Measurements from ENCODE around the gene DSCAM.

The DSCAM gene

DNA sequence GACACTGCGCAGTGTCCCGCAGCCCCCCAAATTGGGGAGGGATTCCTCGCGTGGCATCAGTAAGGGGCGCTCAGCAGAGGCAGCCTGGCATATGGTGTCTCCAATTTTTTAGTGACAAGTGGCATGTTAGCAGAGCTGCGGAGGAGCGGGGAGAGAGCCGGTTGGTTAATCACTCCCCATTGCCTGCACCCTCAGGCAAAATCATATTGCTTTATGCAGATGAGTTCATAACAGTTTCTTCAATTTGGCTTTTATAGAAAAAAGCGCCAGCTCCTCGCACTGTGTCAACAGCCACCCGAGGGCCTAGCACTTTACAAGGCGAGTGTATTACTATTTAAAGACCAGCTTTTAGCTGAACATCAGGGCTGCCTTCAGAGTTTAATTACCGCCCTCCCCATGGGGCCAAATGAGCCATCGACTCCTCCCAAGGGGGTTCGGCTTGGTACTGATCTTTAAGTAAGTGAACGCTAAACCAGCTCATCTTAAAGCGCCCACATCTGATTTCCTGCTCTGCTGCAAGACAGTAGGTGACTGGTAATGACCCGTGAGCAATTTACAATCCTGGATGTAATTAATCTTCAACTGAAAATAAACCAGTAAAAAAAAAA, 298.9 kb downstream of the DSCAM start:
- Histone ChIP-seq H3K4me3 (ENCODE audit: low read length) (no peak overlapping the region), H3K9ac (ENCODE audit: low read length) (no peak overlapping the region), H3K27me3 (ENCODE audit: control insufficient read depth, insufficient read depth, low read length) (no peaks in the 10 kb centered on the region), H3K36me3 (ENCODE audit: control insufficient read depth, insufficient read depth, low read length) (no peaks in the 10 kb centered on the region), H3K4me1 (ENCODE audit: control insufficient read depth, insufficient read depth, low read length) (no peaks in the 10 kb centered on the region), H3K9me3 (ENCODE audit: control insufficient read depth, low read length) (no peaks in the 10 kb centered on the region)

DNA sequence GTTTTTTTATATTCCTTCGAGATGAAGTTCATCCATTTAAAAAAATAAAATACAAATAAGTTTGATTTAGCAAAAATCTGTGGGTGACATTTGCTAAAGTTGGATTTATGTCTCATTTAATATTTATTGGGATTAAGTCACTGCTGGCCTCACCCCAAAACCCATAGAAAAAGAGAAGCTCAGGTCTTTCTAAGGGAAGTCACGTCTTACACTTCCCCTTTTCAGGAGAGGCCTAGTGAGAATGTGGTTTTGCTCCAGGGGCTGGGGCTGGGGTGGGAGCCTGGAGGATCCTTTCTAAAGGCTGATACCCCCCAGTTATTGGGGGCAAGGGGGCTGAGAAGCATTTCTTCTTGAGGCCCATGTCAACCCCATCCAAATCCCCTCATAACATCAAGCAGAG, 300.3 kb downstream of the DSCAM start:
- no peak overlapping the region for H3K9ac ChIP-seq (ENCODE audit: low read length)
- no peaks in the 10 kb centered on the region for H3K4me1 ChIP-seq (ENCODE audit: control insufficient read depth, insufficient read depth, low read length)
- no peak overlapping the region for H3K4me3 ChIP-seq (ENCODE audit: low read length)
- H3K27me3 ChIP-seq (ENCODE audit: control insufficient read depth, insufficient read depth, low read length): no peaks in the 10 kb centered on the region
- no peaks in the 10 kb centered on the region for H3K9me3 ChIP-seq (ENCODE audit: control insufficient read depth, low read length)
- no peaks in the 10 kb centered on the region for H3K36me3 ChIP-seq (ENCODE audit: control insufficient read depth, insufficient read depth, low read length)

DNA sequence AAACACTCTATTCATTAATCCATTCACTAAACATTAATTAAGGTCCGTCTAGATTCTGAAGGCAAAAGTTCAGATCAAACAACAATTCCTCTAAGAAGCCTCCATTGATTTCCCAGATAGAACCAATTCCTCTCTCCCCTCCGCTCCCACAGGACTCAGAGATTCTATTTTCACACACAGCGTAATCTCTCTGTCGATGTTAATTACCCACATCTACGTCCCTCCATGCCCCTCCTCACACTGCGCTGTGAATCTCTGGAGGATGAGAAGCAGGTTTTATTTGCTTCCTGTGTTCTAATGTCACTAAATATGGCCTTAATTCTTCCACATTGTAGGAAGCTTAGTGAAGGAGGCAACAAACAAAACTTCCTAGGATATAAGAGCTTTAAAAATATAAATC, 306.7 kb downstream of the DSCAM start:
- Histone ChIP-seq H3K27me3 (ENCODE audit: control insufficient read depth, insufficient read depth, low read length) (no peaks in the 10 kb centered on the region), H3K4me1 (ENCODE audit: control insufficient read depth, insufficient read depth, low read length) (no peaks in the 10 kb centered on the region)

DNA sequence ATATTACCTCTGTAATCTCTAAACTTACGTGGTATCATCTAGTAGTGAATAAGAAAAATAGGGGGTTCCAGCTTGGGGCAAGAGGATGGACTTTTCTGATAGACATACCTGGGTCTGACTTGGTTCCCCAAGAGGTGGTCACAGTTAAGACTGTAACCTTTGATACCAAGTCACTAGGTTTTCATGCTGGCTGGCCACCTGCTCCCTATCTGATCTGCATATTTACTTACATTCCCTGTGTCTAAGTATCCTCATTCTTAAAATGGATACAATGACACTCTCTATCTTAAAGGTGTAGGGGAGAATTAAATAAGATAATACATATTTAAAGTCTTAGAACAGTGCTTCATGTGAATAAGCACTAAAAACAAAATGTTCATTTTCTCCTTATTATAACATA, 312.1 kb downstream of the DSCAM start:
- no peak overlapping the region for H3K4me3 ChIP-seq (ENCODE audit: low read length)
- no peaks in the 10 kb centered on the region for H3K4me1 ChIP-seq (ENCODE audit: control insufficient read depth, insufficient read depth, low read length)
- H3K36me3 ChIP-seq (ENCODE audit: control insufficient read depth, insufficient read depth, low read length): no peaks in the 10 kb centered on the region
- H3K27me3 ChIP-seq (ENCODE audit: control insufficient read depth, insufficient read depth, low read length): no peaks in the 10 kb centered on the region
- no peak overlapping the region for H3K9ac ChIP-seq (ENCODE audit: low read length)
- no peaks in the 10 kb centered on the region for H3K9me3 ChIP-seq (ENCODE audit: control insufficient read depth, low read length)

More for the DNA sequence above, 306.7 kb downstream of the DSCAM start:
- Histone ChIP-seq H3K9ac (ENCODE audit: low read length) (no peak overlapping the region), H3K4me3 (ENCODE audit: low read length) (no peak overlapping the region), H3K36me3 (ENCODE audit: control insufficient read depth, insufficient read depth, low read length) (no peaks in the 10 kb centered on the region), H3K9me3 (ENCODE audit: control insufficient read depth, low read length) (no peaks in the 10 kb centered on the region)

DNA sequence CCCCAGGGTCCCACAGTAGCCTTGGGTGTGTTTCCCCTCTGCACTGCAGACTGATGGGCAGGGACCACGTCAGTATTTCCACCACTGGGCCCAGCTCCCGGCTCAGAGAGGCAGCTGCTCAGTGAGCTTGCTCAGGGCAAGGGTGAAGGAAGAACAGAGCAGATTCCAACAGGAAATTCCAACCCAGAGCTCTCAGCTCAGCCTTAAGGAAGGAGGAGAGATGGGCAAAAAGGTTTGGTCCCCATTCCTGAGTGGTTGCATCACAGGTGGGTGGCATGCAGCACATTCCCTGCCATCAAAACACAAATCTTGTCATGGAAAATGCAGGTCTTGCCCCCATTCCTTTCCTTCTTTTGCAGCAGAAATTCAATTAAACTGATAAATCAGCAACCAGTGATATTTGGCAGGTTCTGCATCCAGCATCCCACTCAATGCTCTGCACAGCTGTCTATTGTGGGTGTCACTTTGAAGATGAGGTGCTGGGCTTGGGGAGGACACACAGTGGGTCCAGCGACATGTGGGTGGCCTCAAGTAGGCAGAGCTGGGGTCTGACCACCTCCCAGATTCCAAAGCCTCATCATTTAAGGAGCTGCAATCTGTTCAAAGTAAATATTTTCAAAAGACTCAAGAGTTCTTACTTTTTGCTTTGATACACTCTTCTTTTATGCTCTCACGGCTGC, 315.4 kb downstream of the DSCAM start:
- Histone ChIP-seq H3K27me3 (ENCODE audit: control insufficient read depth, insufficient read depth, low read length) (no peaks in the 10 kb centered on the region), H3K4me3 (ENCODE audit: low read length) (no peak overlapping the region), H3K36me3 (ENCODE audit: control insufficient read depth, insufficient read depth, low read length) (no peaks in the 10 kb centered on the region), H3K9ac (ENCODE audit: low read length) (no peak overlapping the region), H3K9me3 (ENCODE audit: control insufficient read depth, low read length) (no peaks in the 10 kb centered on the region), H3K4me1 (ENCODE audit: control insufficient read depth, insufficient read depth, low read length) (no peaks in the 10 kb centered on the region)

DNA sequence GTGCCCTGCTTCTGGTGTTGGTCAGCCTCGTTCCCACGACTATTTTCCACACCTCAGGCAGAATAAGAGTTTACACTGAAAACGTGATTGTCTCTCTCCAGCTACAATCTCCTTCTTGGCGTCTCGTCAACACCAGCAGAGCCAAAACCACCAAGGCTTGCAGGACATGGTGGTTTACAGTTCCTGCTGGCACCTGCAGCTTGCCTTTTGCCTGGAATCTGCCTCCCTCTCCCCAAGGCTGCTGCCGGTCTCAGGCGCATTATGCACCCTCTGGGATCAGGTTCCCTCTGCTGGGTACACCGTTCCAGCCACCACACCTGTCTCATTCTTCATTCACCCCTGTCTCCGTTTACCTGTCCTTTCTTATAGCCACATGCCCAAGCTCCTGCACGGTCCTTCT, 315.9 kb downstream of the DSCAM start:
- Histone ChIP-seq H3K27me3 (ENCODE audit: control insufficient read depth, insufficient read depth, low read length) (no peaks in the 10 kb centered on the region), H3K36me3 (ENCODE audit: control insufficient read depth, insufficient read depth, low read length) (no peaks in the 10 kb centered on the region), H3K4me1 (ENCODE audit: control insufficient read depth, insufficient read depth, low read length) (no peaks in the 10 kb centered on the region), H3K4me3 (ENCODE audit: low read length) (no peak overlapping the region), H3K9ac (ENCODE audit: low read length) (no peak overlapping the region), H3K9me3 (ENCODE audit: control insufficient read depth, low read length) (no peaks in the 10 kb centered on the region)

- Histone ChIP-seq H3K4me3 (ENCODE audit: low read length) (no peak overlapping the region), H3K9ac (ENCODE audit: low read length) (no peak overlapping the region), H3K27me3 (ENCODE audit: control insufficient read depth, insufficient read depth, low read length) (no peaks in the 10 kb centered on the region), H3K9me3 (ENCODE audit: control insufficient read depth, low read length) (no peaks in the 10 kb centered on the region), H3K4me1 (ENCODE audit: control insufficient read depth, insufficient read depth, low read length) (no peaks in the 10 kb centered on the region), H3K36me3 (ENCODE audit: control insufficient read depth, insufficient read depth, low read length) (no peaks in the 10 kb centered on the region)
Measured at GRCh38 chr21:40517646-40518045, 329.3 kb downstream of the DSCAM start.

DNA sequence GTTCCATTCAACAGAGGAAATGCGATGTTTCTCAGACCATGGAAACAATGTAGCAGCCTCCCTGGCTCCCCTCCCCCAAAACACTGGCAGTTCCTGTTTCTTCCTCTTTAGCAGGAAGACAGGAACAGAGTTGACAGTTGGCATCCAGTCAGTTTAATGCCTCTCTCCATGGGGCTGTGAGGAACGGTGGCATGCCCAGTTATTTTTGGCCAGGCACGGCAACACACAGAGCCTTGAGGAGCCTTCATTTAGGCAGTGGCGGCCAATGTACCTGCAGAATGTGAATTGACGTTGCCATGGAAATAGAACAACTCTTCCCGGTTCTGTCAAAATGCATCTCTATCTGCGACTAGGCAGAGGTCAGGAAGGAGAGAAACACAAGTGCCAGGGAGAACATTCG, 330.6 kb downstream of the DSCAM start:
- Histone ChIP-seq H3K9me3 (ENCODE audit: control insufficient read depth, low read length) (no peaks in the 10 kb centered on the region), H3K9ac (ENCODE audit: low read length) (no peak overlapping the region), H3K36me3 (ENCODE audit: control insufficient read depth, insufficient read depth, low read length) (no peaks in the 10 kb centered on the region), H3K4me3 (ENCODE audit: low read length) (no peak overlapping the region), H3K27me3 (ENCODE audit: control insufficient read depth, insufficient read depth, low read length) (no peaks in the 10 kb centered on the region), H3K4me1 (ENCODE audit: control insufficient read depth, insufficient read depth, low read length) (no peaks in the 10 kb centered on the region)

DNA sequence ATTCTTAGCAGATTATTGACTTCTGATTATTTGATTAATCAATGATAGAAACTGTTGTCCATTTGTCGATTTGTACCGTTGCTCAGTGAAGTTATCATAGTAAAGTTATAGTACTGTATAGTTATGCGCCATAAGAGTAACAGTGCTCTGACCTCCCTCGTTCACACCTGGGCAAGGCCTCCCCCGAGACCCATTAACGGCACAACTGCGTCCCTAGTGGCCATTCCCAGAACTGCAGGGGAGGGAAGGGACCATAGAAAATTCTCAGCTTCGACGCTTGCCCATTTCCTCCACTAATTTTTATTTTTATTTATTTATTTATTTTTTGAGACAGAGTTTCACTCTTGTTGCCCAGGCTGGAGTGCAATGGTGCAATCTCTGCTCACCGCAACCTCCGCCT, 334.4 kb downstream of the DSCAM start:
- Histone ChIP-seq H3K4me3 (ENCODE audit: low read length) (no peak overlapping the region), H3K9me3 (ENCODE audit: control insufficient read depth, low read length) (no peaks in the 10 kb centered on the region), H3K4me1 (ENCODE audit: control insufficient read depth, insufficient read depth, low read length) (peaks cover 22% of the 10 kb centered on the region), H3K9ac (ENCODE audit: low read length) (no peak overlapping the region), H3K36me3 (ENCODE audit: control insufficient read depth, insufficient read depth, low read length) (no peaks in the 10 kb centered on the region), H3K27me3 (ENCODE audit: control insufficient read depth, insufficient read depth, low read length) (no peaks in the 10 kb centered on the region)

- Histone ChIP-seq H3K4me1 (ENCODE audit: control insufficient read depth, insufficient read depth, low read length) (peaks cover 32% of the 10 kb centered on the region), H3K9me3 (ENCODE audit: control insufficient read depth, low read length) (no peaks in the 10 kb centered on the region), H3K36me3 (ENCODE audit: control insufficient read depth, insufficient read depth, low read length) (no peaks in the 10 kb centered on the region), H3K4me3 (ENCODE audit: low read length) (no peak overlapping the region), H3K9ac (ENCODE audit: low read length) (no peak overlapping the region), H3K27me3 (ENCODE audit: control insufficient read depth, insufficient read depth, low read length) (no peaks in the 10 kb centered on the region)
Measured at GRCh38 chr21:40507978-40508377, 339.0 kb downstream of the DSCAM start.

- H3K9me3 ChIP-seq (ENCODE audit: control insufficient read depth, low read length): no peaks in the 10 kb centered on the region
- H3K4me3 ChIP-seq (ENCODE audit: low read length): no peak overlapping the region
- H3K4me1 ChIP-seq (ENCODE audit: control insufficient read depth, insufficient read depth, low read length): peaks cover 30% of the 10 kb centered on the region
- no peaks in the 10 kb centered on the region for H3K36me3 ChIP-seq (ENCODE audit: control insufficient read depth, insufficient read depth, low read length)
- no peaks in the 10 kb centered on the region for H3K27me3 ChIP-seq (ENCODE audit: control insufficient read depth, insufficient read depth, low read length)
- H3K9ac ChIP-seq (ENCODE audit: low read length): no peak overlapping the region
Measured at GRCh38 chr21:40505681-40506080, 341.3 kb downstream of the DSCAM start.

- Histone ChIP-seq H3K27me3 (ENCODE audit: control insufficient read depth, insufficient read depth, low read length) (no peaks in the 10 kb centered on the region), H3K4me3 (ENCODE audit: low read length) (no peak overlapping the region), H3K9me3 (ENCODE audit: control insufficient read depth, low read length) (no peaks in the 10 kb centered on the region), H3K9ac (ENCODE audit: low read length) (no peak overlapping the region), H3K4me1 (ENCODE audit: control insufficient read depth, insufficient read depth, low read length) (peaks cover 26% of the 10 kb centered on the region), H3K36me3 (ENCODE audit: control insufficient read depth, insufficient read depth, low read length) (no peaks in the 10 kb centered on the region)
Measured at GRCh38 chr21:40505244-40505643, 341.7 kb downstream of the DSCAM start.
